ENCODE data around the gene MAP6. TPM values are rescaled to one million over a fixed set of nuclear protein-coding genes. Genes with fewer than 3 reads are reported as not detected.
"Not testable (repeated sequence)": the region's sequence is repeated elsewhere in the genome, so short reads cannot be mapped to it uniquely, and the experiment has no call there.

Gene MAP6
- total RNA-seq, 1 donor from 2014 or later, result 8.9 TPM

DNA sequence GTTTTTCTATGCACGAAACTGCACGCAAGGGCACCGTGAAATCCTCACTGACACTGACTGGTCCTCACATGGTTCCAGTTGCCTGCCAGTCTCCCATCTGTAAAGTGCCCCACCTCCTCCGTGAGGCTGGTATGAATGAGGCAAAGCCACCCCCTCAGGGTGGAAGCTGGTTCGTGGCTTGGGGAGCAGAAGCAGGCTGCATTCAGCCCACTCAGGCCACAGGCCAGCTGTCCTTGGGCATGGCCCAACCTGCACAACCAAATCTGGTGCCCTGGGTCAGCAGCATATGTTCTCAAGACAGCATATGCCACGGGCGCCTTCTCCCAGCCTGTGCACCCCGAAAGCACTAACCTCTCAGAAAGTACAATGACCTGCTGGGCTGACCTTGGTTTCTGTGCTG is 77.5 kb downstream of the MAP6 start:
- DNase-seq, result no peak

GRCh38 chr11:75589933-75590332 is 78.9 kb downstream of the MAP6 start:
- DNase-seq, result peak; percentile 56

DNA sequence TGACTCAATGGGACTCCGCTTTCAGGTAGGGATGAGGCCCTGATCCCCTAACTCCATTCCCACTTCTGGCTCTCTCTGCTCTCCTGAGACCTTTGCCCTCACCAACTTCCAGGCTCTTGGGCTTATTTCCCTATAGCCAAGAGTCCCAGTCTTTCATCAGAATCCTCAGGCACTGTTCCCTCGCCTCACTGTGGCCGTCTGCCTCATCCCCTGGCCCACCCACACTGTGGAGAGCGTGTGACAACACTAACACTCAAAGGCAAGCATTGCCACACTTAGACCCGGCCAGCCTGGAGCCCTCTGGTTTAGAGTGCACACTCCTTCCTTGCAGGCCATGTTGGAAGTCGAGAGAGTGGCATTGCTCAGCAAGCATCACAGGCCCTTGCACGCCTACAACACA is 79.8 kb downstream of the MAP6 start:
- no peak for DNase-seq

DNA sequence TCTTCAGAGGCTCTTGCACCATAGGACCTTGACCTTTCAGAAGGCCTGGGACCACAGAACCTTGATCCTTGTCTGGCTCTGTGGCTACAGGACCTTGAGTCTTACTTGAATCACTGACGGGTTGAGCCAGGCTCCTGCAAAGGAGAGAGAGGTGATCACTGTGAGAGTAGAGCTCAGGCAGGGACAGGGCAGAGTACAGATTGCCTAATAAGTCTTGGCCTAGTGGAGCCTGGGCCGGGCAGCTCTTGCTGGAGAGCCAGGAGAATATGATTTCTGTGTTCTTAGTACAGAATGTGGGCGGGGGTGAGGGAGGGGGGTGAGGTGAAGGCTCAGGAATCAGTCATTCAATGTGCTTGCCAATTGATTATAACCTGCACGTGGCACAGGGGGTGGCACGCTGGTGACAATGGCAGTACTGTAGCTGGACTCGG is 80.8 kb downstream of the MAP6 start:
- no peak for DNase-seq

- DNase-seq, result peak; percentile 39
Observed at GRCh38 chr11:75586395-75586794, 82.4 kb downstream of the MAP6 start.

DNA sequence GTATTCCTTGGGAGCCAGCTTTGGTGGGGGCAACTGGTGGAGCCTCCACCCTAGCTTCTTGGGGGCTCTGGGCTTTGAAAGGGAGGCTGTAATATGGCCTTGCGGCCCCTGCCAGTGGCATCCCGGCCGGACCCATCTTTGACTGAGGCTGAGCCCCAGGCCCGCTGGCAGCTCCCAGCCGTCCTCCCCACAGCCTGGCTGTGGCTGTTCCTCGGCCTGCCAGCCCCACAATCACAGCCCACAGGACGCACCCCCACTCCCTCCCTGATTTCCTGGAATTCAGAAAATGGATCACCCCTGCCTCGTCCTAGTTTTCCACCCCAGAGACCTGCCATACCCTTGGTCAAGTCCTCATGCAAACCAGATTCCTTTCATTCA is 83.6 kb downstream of the MAP6 start:
- DNase-seq, result no peak

DNA sequence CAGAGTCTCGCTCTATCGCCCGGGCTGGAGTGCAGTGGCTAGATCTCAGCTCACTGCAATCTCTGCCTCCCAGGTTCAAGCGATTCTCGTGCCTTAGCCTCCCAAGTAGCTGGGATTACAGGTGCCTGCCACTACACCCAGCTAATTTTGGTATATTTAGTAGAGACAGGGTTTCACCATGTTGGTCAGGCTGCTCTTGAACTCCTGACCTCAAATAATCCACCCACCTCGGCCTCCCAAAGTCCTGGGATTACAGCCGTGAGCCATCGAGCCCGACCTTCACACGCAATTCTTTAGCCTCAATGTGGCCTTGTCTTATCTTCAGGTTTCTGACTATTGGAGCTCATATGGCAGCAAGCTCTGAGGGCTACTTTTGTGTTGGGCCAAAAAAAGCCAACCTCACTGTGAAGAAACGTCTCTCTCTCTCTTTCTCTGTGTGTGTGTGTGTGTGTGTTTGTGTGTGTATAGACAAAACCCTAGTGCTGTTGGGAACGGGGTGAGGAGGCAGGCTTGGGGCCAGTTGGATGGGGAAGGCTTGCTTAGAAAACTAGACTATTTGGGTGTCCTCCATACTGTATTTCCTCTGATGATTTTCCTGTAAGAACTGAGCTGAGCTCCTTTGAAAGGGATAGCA is 84.1 kb downstream of the MAP6 start:
- DNase-seq, result not testable (repeated sequence)

GRCh38 chr11:75583718-75584658 is 84.8 kb downstream of the MAP6 start:
- peak; percentile 88 for DNase-seq

DNA sequence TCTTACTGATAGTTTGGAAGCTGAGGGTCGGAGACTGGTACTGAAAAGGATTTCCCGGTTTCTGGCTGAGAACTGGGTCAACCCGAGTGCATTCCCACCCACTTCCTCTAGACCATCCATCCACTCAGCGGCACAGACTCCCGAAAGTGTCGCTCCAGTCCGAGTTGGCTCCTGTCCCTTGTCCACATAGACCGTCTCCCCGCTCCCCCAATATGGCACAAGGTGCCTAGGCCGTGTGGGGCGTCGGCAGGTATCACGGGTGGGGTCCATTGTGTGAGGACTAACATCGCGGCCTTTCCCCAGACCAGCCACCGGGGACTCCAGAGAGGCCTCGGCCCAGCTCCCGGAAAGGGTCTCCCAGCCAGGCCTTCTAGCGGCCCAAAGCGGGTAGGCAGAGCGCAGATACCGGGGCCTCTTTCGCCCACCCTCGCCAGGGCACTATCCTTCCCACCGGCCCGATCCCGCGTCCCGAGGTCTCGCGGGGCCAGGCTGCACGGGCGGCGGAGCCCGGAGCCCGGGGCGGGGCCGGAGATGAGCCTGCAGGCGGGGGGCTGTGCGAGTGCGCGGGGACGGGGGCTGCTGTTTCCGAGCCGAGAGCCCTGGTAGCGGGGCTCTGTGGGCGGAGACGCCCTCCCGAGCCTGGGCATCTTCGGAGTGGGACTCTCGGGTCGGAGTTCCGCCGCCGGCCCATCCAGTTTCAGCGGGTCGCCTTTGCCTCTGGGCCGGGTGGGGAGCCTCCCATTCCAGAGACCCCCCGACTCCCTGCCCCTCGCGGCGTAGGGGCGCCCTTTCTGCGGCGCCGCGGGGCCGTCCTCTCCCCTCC is 85.7 kb downstream of the MAP6 start:
- peak; percentile 94 for DNase-seq

- no peak for DNase-seq
Observed at GRCh38 chr11:75582506-75582894, 86.3 kb downstream of the MAP6 start.

- no peak for DNase-seq
Observed at GRCh38 chr11:75579841-75580240, 89.0 kb downstream of the MAP6 start.

GRCh38 chr11:75578977-75579376 is 89.9 kb downstream of the MAP6 start:
- DNase-seq, result no peak

GRCh38 chr11:75577207-75577606 is 91.6 kb downstream of the MAP6 start:
- peak; percentile 50 for DNase-seq

- no peak for DNase-seq
Observed at GRCh38 chr11:75576499-75576918, 92.3 kb downstream of the MAP6 start.

DNA sequence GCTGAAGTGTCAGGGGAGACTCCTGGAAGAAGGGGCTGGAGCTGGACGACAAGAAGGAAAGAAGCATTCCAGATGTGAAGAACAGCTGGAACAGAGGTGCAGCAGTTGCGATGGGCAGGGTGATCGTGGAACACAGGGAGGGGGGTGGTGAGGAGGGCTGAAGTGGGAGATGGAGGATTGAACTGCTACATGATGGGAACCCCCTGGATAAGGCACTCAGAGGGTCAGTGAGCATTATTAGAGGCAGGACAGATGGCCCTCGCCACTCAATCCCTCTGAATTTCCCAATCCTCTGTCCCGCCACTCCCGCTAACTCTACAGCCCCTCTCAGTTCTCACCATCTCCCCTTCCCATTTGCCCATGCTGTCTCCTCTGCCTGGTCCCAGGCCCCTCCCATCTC is 92.8 kb downstream of the MAP6 start:
- DNase-seq, result no peak

- DNase-seq, result no peak
Observed at GRCh38 chr11:75574698-75575602, 93.9 kb downstream of the MAP6 start.

GRCh38 chr11:75572744-75573143 is 96.1 kb downstream of the MAP6 start:
- DNase-seq, result no peak

DNA sequence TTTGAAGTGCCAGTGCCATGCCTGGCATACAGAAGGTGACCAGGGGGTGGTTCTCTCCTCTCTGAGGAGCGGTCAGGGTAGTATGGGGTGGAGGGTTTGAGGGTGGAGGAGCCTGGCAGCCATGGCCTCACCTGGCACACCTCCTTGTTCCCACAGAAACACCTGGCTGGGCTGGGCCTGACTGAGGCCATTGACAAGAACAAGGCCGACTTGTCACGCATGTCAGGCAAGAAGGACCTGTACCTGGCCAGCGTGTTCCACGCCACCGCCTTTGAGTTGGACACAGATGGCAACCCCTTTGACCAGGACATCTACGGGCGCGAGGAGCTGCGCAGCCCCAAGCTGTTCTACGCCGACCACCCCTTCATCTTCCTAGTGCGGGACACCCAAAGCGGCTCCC is 97.2 kb downstream of the MAP6 start:
- DNase-seq, result no peak

DNA sequence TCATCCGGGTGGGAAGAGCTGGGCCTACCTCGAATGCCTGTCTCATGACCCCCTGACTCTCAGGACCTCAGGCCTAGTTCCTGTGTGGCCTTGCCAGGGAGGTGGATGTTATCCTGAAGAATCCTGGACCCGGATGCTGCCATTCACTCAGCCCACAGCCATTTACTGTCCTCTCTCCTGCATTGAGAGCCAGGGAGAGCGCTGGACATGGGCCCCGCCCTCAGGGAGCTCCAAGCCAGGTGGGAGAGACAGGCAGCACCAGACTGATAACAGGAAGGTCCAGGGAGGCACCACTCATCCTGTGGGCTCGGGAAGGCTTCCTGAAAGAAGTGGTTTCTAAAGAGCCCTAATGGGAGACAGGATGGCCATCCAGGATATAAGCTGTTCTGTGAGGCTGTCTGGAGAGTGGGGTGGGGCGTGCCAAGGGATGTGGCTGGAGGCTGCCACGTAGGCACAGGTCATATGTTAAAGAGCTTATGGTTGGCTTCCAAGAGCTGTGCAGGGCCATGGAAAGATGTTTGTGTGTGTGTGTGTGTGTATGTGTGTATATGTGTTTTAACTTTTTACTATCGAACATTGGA is 98.2 kb downstream of the MAP6 start:
- no peak for DNase-seq

GRCh38 chr11:75568616-75569219 is 100.1 kb downstream of the MAP6 start:
- DNase-seq, result no peak

- DNase-seq, result no peak
Observed at GRCh38 chr11:75567971-75568370, 100.9 kb downstream of the MAP6 start.
